Stimulated activated CD8-positive, alpha-beta memory T cell treated with anti-CD3 and anti-CD28 coated beads, Interleukin-7, amount 100 ng/mL, for 48 hours (primary cell): ENCODE results near the gene XIAP.

Experiments
- DNase-seq, 2 donors: peaks; one replicate each; pipeline ENCODE4 v3.0.0-alpha.2; 2020; ENCODE audit warnings: low read depth in 1 of 2; ENCODE audit errors: extremely low read depth in 1 of 2

XIAP gene

GRCh38 chrX:123949846-123950245 lies 90.0 kb downstream of the XIAP start:
- DNase-seq: no peak

- DNase-seq: no peak
These were observed 99.6 kb downstream of the XIAP start for GRCh38 chrX:123959281-123960063.

- no peak for DNase-seq
These were observed 101.1 kb downstream of the XIAP start for GRCh38 chrX:123960956-123961267.

- peak in 1 of 2 donors; percentile 15 for DNase-seq
These were observed 101.6 kb downstream of the XIAP start, which contains the start of gene STAG2 for GRCh38 chrX:123961268-123962005. Gene STAG2 (plus strand): TSS chrX:123961706. CDS start chrX:124022628, 60,922 bp downstream.

- DNase-seq: no peak
These were observed 102.2 kb downstream of the XIAP start for GRCh38 chrX:123962006-123962467.

- DNase-seq: peak; percentile 63 to 83
These were observed 103.0 kb downstream of the XIAP start for GRCh38 chrX:123962794-123963373.
